ENCODE data around the gene PI4KB. TPM values are rescaled to one million over a fixed set of nuclear protein-coding genes. Genes with fewer than 3 reads are reported as not detected.

The PI4KB gene
- total RNA-seq, 4 donors from 2014 or later, result 45.4 to 55.3 (median 49.4) TPM

GRCh38 chr1:151346769-151347522 lies 19.7 kb upstream of the PI4KB start, which contains the start of gene RFX5:
RFX5 (minus strand) TSS chr1:151347252; CDS start chr1:151346320, 932 bp downstream.
- no peak for TF ChIP-seq POLR2A (IDR thresholded peaks at IDR 0.05)
- TF ChIP-seq, protein P1, sequence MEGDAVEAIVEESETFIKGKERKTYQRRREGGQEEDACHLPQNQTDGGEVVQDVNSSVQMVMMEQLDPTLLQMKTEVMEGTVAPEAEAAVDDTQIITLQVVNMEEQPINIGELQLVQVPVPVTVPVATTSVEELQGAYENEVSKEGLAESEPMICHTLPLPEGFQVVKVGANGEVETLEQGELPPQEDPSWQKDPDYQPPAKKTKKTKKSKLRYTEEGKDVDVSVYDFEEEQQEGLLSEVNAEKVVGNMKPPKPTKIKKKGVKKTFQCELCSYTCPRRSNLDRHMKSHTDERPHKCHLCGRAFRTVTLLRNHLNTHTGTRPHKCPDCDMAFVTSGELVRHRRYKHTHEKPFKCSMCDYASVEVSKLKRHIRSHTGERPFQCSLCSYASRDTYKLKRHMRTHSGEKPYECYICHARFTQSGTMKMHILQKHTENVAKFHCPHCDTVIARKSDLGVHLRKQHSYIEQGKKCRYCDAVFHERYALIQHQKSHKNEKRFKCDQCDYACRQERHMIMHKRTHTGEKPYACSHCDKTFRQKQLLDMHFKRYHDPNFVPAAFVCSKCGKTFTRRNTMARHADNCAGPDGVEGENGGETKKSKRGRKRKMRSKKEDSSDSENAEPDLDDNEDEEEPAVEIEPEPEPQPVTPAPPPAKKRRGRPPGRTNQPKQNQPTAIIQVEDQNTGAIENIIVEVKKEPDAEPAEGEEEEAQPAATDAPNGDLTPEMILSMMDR (IDR thresholded peaks at IDR 0.05), result no peak
- DNase-seq (ENCODE audit: low spot score in 2 of 2), result peak; percentile 96 to 98
- peak within 1 kb of the TSS; percentile 51 for H3K4me3 ChIP-seq (ENCODE audit: low read depth, poor library complexity, severe bottlenecking)
- 1% methylated on average over 38 of the region's 38 CpGs for WGBS, 2 donors
- intact Hi-C loops (cut with DNase I; ENCODE audit: low total_unique reads), result no loop called here

DNA sequence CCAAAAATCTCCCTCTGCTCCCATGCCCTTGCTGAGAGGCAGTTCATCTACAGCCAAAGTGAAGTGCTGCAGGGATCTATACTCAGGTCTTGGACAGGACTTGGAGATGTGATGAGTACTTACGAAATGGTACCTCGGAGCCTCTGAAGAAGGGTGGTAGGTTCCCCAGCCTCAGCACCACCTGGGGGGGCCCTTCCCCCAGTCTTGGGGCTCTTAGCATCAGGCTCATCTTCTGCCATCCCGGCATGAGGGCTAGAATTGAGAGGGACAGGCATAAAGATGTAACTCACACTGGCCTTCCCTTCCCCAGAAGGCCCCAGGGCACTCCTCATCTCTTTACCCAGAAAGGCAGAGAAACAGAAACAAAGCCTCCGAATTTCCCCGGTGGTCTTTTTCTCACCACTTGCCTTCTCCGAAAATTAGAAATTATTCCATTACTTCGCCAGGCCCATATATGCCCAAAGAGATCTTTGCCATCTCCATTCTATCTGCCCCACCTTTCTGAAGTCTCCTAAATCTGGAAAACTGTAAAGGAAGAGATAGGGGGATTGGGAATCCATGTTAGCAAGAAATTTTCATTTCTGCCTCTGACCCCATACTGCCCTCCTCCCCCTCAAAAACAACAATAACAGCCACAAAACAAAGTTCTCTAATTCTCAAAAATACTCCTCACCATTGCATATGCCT lies 19.0 kb upstream of the PI4KB start:
- no peak for DNase-seq (ENCODE audit: low spot score in 2 of 2)
- intact Hi-C loops (cut with DNase I; ENCODE audit: low total_unique reads), result no loop called here
- 55 to 58% methylated on average over 7 of the region's 7 CpGs for WGBS, 2 donors

GRCh38 chr1:151344291-151344690 lies 17.1 kb upstream of the PI4KB start:
- H3K4me3 ChIP-seq (ENCODE audit: low read depth, poor library complexity, severe bottlenecking), result no peak overlapping the region
- no peak for DNase-seq (ENCODE audit: low spot score in 2 of 2)
- intact Hi-C loops (cut with DNase I; ENCODE audit: low total_unique reads), result no loop called here
- 82 to 86% methylated on average over 6 of the region's 6 CpGs for WGBS, 2 donors
- TF ChIP-seq, protein P1 (IDR thresholded peaks at IDR 0.05), result no peak
- no peak for TF ChIP-seq POLR2A (IDR thresholded peaks at IDR 0.05)

More for the DNA sequence above, 19.0 kb upstream of the PI4KB start:
- TF ChIP-seq POLR2A (IDR thresholded peaks at IDR 0.05), result no peak
- TF ChIP-seq, protein P1 (IDR thresholded peaks at IDR 0.05), result no peak
- H3K4me3 ChIP-seq (ENCODE audit: low read depth, poor library complexity, severe bottlenecking), result peak overlapping the region; percentile 51

DNA sequence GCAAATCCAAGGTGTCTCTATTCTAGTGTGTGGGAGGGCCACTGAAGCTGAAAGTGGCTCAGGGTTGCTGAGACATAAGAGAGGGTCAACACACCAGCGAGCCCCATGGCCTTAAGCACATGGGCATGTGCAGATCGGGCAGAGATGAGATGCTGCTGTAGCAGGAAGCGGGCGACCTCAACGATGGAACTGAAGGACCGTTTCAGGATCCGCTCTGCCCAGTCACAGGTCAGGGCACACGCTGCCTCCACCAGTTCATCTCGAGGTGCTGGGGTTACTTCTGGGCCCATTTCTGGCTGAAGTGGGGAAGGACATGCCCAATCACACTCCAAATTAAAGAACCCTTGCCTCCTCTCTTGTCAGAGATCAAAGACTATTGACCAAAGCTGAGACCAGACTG lies 16.4 kb upstream of the PI4KB start:
- no peak for DNase-seq (ENCODE audit: low spot score in 2 of 2)
- intact Hi-C loops (cut with DNase I; ENCODE audit: low total_unique reads), result no loop called here
- 78 to 81% methylated on average over 9 of the region's 9 CpGs for WGBS, 2 donors

GRCh38 chr1:151342569-151342968 lies 15.4 kb upstream of the PI4KB start:
- WGBS, 2 donors, result 83 to 88% methylated on average over 6 of the region's 6 CpGs
- TF ChIP-seq, protein P1 (IDR thresholded peaks at IDR 0.05), result no peak
- TF ChIP-seq POLR2A (IDR thresholded peaks at IDR 0.05), result no peak
- H3K4me3 ChIP-seq (ENCODE audit: low read depth, poor library complexity, severe bottlenecking), result no peak overlapping the region
- DNase-seq (ENCODE audit: low spot score in 2 of 2), result no peak
- intact Hi-C loops (cut with DNase I; ENCODE audit: low total_unique reads), result no loop called here

More for the DNA sequence above, 16.4 kb upstream of the PI4KB start:
- TF ChIP-seq, protein P1 (IDR thresholded peaks at IDR 0.05), result no peak
- no peak for TF ChIP-seq POLR2A (IDR thresholded peaks at IDR 0.05)
- H3K4me3 ChIP-seq (ENCODE audit: low read depth, poor library complexity, severe bottlenecking), result no peak overlapping the region

Data from lower leg skin (tissue), 4 donors.